NCI-H526 treated with DMSO at 0.1 percent for 48 hours (cell line): Measurements from ENCODE around the gene DST.

Experiments used
- DNase-seq: peaks from one replicate; lab custom pipeline; 2025; lab: John Stamatoyannopoulos, UW

DST gene

GRCh38 chr6:56642366-56643261 is at the start of gene DST:
TSS of gene DST (minus strand) at chr6:56642889.
- DNase-seq, result peak; percentile 79

DNA sequence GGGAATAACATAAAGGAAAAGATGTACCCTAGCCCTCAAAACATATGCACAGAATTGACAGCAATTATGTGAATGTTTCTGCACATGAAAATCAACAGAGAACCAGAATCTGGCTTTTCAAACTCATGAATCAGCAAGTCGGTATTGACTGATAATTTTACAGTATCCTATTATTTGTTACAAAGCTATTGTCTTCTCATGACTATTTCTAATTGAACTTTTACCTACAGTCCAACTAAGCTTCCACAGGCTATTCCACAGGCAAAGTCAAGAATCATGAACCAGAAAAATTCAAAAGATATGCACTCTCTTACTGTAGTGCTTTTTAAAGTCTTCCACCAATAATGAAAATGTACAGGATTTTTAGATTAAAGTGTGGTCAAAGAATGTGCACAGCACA is 49.1 kb upstream of the DST start:
- DNase-seq, result no peak

- no peak for DNase-seq
Observed at GRCh38 chr6:56691286-56691595, 48.6 kb upstream of the DST start.

DNA sequence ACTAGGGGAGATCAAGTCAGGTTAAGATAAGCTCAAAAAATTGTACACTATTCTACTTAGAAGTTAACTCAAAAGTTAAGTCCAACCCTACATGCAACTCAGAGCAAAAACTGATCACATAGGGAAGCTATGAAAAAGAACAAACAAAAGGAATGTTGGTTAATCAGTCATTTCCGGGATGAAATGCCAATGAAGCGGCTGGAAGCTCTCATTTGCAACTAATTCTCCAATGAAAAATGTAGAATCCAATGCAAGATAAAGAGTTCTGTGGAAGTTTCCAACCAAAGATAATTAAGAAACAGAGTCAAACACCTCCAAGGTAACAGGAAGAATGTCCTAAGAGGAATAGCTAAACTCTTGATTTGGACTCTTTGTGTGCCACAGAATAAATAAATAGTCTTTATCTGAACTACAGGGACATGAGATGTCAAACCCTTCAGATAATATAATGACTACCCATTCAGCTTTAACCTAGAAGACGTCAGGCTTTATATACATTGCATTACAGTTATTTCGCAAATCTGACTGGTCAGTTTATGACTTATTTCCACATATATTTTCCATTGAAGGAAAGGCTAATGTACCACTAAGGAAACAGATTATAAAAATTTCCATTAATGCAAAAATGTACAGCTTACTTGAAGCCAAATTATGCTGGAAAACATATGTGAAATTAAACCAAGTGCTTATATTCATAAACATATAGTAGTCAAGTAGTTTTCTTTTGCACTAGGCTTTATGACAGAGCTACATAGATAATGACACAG is 48.0 kb upstream of the DST start:
- DNase-seq, result no peak

GRCh38 chr6:56689663-56690062 is 47.0 kb upstream of the DST start:
- no peak for DNase-seq

DNA sequence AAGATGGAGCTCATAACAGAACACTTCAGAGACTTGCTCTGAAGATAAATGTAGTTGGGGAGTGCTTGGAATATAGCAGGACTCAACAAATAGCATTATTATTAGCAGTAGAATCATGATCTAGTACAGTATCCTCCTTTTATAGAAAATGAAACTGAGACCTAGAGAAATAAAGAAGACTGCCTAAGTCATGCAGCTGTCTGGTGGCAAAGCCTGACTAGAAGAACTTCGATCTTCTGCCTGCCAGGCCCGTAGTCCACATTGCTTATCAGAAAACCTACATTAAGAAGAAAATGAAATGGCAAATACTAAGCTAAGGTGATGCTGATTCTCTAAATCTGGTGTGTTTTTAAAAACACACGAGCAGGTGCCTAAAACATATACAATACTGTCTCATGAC is 46.4 kb upstream of the DST start:
- DNase-seq, result no peak

DNA sequence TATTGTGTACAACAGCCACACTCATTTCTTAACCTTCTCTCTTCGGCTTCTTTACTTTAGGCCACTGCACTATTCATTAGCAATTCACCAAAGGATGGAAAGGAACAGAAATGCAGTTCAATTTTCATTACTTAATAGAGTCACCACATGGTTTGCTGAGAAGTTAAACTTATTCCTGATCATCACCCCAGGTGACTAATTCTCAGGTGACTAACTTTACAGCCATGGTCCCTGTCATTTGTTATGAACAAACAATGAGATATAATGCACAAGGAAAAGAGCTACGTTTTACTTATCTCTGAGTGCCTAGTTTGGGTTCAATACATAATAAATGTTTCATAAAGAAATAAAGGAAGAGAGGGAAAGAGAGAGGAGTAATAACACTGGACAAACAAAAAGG is 45.8 kb upstream of the DST start:
- no peak for DNase-seq

DNA sequence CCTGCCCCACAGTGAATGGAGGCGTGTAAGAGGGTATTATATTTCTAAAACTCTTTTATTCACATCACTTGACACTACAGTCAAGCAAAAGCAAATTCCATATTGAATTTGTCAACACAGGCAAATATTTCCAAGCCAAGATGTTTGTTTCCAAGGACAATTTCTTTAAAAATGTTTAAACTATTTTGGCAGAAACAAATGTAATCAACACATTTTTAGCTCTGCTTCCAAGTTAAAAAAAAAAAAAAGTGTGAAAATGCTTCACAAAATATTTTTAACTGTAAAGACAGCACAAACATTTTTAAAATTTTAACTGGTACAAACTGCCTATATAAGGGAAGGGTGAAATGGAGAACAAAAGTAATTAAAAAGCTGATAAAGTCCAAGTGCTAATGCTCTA is 44.9 kb upstream of the DST start:
- no peak for DNase-seq

GRCh38 chr6:56686429-56686828 is 43.7 kb upstream of the DST start:
- DNase-seq, result no peak

DNA sequence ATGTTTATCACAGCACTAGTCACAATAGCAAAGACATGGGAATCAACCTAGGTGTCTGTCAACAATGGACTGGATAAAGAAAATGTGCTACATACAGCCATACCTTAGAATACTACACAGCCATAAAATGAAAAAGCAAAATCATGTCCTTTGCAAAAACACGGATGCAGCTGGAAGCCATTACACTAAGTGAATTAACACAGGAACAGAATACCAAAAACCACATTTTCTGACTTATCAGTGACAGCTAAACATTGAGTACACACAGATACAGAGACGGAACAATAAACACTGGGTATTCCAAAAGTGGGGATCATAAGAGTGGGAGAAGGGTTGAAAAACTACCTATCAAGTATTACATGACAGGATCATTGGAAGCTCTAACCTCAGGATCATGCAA is 43.3 kb upstream of the DST start:
- DNase-seq, result no peak

DNA sequence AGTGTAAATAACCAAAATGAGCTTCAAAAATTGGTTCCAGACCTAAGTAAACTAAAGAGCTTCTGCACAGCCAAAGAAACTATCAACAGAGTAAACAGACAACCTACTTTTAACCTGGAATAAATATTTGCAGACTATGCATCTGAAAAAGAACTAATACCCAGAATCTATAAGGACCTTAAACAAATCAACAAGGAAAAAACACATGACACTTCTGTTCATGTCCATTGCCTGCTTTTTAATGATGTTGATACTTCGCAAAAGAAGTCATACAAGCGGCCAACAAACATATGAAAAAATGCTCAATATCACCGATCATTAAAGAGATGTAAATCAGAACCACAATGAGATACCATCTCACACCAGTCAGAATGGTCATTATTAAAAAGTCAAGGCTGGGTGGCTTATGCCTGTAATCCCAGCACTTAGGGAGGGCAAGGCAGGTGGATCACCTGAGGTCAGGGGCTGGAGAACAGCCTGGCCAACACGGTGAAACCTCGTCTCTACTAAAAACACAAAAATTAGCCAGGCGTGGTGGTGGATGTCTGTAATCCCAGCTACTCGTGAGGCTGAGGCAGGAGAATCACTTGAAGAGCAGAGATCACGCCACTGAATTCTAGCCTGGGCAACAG is 42.5 kb upstream of the DST start:
- no peak for DNase-seq

DNA sequence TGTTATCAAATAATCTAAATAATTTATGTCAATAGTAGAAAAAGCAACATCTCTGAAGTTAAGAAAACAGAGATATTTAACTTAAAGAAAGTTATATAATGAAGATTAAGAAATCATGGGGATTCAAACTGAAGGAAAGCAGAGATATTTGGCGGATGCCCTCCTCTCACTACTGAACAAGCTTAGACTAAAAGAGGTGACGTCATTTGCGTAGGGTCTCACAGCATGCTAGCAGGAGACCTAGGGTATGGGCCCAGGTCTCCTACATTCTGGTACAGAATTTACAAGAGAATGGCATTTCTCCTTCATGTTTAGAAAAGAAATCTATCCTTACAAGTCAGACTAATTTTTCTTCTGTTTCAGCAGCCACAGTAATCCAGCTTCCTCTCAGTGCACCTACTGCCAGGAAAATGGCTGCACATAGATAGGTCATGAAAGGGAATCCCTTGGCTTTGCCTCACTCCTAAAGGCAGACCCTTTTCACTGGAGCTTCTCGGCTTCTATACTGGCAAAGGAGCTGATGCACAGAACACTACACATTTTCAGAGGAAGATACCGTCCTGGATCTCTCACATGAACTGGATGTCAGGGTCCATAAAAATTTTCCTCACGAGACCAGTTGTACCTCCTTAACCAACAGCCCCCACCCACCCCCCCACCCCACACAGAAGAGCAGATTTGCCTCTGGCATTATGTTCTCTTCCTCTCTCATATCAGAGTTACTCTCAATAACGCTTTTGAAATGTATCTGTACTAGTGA is 41.8 kb upstream of the DST start:
- no peak for DNase-seq

DNA sequence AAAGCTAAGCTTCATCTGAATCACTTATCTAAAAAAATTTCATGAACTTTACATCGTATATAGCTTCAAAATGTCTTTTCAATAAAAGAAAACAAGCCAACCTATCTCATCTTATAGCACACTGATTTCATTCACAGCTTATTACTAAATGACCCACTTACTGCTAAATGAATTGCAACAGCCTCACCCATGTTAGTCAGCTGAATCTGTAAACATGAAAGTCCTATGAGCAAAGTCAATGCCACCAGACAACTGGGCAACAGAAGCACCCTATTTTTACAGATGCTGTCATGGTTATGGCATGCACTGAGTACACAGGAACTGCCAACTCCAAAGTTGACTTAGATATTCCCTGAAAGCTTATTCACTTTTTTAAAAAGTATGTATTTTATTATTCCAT is 41.2 kb upstream of the DST start:
- no peak for DNase-seq

GRCh38 chr6:56682635-56683034 is 39.9 kb upstream of the DST start:
- no peak for DNase-seq

- DNase-seq, result no peak
Observed at GRCh38 chr6:56677559-56677958, 34.9 kb upstream of the DST start.

DNA sequence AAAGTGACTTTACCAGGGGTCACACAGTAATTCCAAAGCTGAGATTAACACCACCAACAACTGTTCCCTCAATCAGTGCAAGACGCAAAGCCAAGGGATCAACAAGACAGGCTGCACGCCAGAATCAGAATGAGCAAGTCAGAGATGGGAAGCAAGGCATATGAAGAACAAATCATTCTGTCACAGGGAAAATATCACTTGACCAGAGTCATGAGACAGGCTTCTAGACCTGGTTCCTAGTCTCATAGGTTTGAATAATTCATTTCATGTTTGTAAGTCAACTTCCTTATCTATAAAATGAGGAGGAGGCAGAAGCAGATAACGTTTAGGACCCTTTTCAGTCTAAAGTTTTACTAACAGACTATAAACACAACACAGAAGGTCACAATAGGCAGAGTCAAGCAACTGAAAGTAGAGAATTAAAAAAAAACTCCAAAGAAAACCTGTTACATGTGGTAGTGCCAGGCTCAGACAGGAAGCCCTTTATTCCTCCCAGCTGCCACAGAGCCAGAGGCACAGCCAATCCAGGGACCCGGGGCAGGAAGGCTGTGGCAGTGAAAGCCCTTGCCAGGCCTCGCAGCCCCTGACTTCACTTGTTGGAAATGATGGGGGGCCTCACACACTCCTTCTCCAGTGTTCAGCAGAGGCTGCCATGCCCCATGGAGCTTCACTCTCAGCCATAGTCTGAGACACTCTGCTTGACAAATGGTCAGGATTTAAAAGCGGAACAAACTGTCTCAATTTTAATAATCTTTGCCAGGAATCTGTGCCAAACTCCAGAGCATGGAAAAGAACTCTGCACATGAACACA is 29.2 kb upstream of the DST start:
- DNase-seq, result no peak

GRCh38 chr6:56671160-56671559 is 28.5 kb upstream of the DST start:
- no peak for DNase-seq

- no peak for DNase-seq
Observed at GRCh38 chr6:56669041-56669440, 26.4 kb upstream of the DST start.

GRCh38 chr6:56668158-56668557 is 25.5 kb upstream of the DST start:
- DNase-seq, result no peak

DNA sequence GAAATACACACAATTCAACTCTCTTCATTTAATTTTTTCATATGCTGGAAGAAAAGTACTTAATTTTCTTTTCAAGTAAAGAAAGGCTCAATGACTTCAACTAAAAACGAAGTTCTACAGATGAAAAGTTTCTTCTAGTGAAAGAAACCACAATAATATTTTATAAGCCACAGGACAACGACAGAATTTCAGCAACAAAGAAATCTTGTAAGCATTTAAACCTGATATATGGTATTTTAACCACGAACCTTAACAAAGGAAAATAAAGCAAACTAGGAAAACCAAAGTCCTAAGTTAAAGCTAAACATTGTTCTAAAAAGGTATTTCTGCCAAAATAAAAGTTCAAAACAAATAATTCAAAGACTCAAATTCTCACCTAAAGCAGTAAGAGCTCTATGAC is 24.6 kb upstream of the DST start:
- no peak for DNase-seq

GRCh38 chr6:56664029-56664428 is 21.3 kb upstream of the DST start:
- DNase-seq, result no peak

GRCh38 chr6:56663344-56663743 is 20.7 kb upstream of the DST start:
- DNase-seq, result no peak
